Middle frontal gyrus (tissue), 1 donor: ENCODE data around the gene RNU2-63P.
"Not testable (repeated sequence)": the region's sequence is repeated elsewhere in the genome, so short reads cannot be mapped to it uniquely, and the experiment has no call there.

ENCODE experiments used
- DNase-seq: peaks from one replicate; pipeline ENCODE4 v3.0.0-alpha.2; 2015; ENCODE audit warnings: low spot score; ENCODE audit errors: extremely low spot score

The RNU2-63P gene

GRCh38 chr2:88016086-88016959 lies at the start of gene RNU2-63P:
Gene RNU2-63P (minus strand): TSS chr2:88016547.
- DNase-seq, result peak; percentile 36

- DNase-seq, result no peak
Measured at GRCh38 chr2:88061295-88061694, 44.9 kb upstream of the RNU2-63P start.

- DNase-seq, result no peak
Measured at GRCh38 chr2:88060907-88061275, 44.5 kb upstream of the RNU2-63P start.

- DNase-seq, result peak; percentile 33
Measured at GRCh38 chr2:88059979-88060906, 43.9 kb upstream of the RNU2-63P start.

DNA sequence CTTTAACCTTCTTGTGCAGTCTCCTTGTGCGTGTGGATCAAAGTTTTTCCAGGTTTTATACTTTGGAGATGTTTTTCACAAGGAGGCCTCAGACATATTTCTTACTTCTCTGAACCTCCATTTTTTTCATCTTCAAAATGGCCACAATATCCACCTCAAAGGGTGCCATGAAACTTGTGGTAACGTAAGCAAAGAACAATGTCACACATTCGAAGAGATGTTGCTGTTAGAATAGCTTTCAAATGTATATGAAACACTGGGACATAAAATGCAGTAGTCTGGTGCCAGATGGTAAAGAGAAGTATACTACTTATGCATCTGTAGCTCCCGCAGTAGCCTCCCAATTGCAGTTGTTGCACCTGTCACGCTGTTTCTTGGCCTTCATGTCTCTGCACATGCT lies 41.8 kb upstream of the RNU2-63P start:
- DNase-seq, result no peak

GRCh38 chr2:88057437-88057844 lies 41.1 kb upstream of the RNU2-63P start:
- no peak for DNase-seq

DNA sequence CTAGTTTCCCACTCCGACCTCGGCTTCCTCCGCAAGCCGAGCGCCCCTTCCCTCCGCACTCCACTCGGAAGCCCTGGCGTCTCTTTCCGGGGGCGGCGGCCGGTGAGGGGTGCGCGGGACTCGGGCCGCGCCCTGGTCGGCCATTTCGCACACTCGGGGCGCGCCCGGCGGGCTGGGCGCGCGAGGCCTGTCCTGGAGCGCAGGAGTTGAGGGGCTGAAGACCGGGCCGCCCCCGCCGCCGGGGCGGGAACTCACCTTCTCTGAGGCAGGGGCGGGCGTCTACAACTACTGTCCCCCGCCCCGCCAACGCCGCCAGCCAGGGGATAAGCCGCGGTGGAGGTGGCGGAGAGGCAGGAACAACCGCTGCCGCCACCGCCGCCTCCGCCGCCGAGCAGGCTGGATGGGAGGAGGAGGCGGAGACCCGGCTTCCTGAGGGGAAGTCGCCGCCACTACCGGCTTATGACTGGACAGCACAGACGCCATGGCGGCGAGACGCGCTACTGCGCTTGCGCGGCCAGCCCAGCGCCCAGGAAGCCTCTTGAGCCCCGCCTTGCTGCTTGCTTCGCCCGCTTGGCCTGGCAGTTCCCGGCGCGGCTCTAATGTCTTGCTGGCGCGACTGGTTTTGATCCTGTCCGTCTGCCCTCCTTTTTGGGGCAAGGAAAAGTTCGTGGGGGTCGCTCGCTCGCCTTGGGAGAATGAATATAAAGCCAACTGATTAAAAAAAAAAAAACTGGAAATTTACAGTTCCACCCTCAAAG lies 39.2 kb upstream of the RNU2-63P start, which contains the start of gene KRCC1:
Gene KRCC1, minus strand, starts transcription at position 413 of the 758 bp plus-strand sequence. CDS start 27,220 bp downstream, outside the sequence.
- DNase-seq, result peak; percentile 92

DNA sequence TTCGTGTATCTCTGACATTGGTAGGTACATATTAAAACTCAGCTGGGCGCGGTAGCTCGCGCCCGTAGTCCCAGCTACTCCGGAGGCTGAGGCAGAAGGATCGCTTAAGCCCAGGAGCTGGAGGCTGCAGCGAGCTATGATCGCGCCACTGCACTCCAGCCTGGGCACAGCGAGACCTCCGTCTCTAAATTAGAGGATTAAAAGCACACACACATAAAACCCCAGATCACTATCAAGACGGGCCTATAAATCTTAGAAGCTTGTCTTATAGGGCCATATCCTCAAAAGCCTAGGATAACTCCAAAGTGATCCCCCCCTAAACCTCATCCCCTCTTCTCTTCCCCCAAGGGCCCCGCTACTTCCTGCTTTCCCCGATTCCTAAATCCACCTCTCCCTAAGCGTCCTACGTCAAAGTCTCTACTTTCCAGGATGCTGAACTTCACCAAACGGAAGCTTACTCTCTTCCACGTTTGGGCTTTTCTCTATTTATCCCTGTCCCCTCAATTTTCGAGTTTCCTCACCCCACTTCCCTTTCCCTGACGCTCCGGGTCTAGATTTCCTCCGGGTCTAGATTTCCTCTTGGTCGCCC lies 38.5 kb upstream of the RNU2-63P start:
- DNase-seq, result no peak

- DNase-seq, result no peak
Measured at GRCh38 chr2:88053934-88054781, 37.8 kb upstream of the RNU2-63P start.

DNA sequence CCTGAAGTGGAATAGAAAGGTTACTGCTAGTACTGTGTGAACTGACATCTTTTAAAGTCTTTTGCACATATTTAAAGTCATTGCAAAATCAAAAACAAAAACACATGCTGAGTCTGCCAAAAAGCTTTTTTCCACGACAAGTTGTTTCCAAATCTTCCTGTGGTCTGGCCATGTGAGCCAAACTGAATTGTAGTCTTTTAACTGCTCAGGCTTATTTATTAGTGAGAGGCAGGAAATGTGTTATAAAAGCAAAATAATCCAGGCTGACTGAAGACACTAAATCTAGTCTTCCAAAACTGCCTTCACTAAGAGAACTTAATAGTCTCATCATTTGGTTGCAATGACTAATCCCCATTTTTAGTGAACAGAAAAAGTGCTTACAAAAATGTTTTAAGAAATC lies 36.9 kb upstream of the RNU2-63P start:
- DNase-seq, result no peak

GRCh38 chr2:88051792-88052191 lies 35.4 kb upstream of the RNU2-63P start:
- no peak for DNase-seq

GRCh38 chr2:88049622-88050021 lies 33.3 kb upstream of the RNU2-63P start:
- no peak for DNase-seq

DNA sequence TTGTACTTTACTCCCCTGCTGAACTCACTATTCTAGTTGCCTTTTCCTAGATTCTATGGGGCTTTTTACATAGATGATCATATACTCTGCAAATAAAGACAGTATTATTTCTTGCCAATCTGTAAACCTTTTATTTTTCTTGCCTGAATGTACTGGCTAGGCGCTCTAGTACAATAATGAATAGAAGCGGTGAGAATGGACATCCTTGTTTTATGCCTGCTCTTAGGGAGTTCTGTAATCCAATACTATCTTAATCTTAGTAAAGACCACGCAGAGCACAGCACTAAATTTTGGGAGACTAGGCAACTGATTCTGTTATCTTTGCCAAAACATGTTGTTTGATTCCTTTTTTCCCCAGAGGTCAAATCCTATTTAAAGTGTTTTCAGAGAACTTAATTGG lies 32.2 kb upstream of the RNU2-63P start:
- DNase-seq, result no peak

DNA sequence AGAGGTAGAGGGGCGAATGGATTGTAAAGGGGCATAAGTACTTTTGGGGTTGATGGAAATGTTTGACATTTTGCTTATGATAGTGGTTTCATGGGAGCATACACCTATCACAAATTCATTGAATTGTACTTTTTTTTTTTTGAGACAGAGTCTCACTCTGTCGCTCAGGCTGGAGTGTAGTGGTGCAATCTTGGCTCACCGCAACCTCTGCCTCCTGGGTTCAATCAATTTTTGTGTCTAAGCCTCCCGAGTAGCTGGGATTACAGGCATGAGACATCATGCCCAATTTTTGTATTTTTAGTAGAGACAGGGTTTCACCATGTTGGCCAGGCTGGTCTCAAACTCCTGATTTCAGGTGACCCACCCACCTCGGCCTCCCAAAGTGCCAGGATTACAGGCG lies 29.2 kb upstream of the RNU2-63P start:
- DNase-seq, result not testable (repeated sequence)

- DNase-seq, result no peak
Measured at GRCh38 chr2:88042476-88042875, 26.1 kb upstream of the RNU2-63P start.

DNA sequence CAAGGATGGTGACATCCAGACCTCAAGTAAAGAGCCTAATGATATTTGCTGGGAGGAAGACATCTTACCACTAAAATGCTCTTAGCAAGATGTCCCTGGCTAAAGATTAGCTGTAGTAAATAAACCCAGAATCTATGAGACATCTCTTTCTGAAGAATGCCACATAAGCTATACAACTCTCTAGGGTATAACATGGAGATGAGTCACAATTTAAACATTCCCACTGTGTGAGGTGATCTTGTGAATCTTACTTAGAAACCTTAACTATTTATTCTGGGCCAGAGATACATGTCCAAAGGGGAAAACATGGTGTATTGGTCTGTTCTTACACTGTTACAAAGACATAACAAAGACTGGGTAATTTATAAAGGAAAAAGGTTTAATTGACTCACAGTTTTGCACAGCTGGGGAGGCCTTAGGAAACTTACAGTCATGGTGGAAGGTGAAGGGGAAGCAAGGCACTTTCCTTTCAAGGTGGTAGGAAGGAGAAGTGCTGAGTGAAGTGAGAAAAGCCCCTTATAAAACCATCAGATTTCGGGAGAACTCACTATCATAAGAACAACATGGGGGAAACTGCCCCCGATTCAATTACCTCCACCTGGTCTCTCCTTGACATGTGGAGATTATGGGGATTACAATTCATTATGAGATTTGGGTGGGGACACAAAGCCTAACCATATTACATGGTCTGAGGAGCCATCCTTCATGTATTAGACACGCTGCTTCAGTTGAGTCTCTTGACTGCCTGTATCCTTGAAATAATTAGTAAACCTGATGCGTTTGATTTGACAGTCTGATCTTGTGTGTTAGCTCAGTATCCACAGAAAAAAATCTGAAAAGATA lies 22.1 kb upstream of the RNU2-63P start:
- DNase-seq, result no peak

DNA sequence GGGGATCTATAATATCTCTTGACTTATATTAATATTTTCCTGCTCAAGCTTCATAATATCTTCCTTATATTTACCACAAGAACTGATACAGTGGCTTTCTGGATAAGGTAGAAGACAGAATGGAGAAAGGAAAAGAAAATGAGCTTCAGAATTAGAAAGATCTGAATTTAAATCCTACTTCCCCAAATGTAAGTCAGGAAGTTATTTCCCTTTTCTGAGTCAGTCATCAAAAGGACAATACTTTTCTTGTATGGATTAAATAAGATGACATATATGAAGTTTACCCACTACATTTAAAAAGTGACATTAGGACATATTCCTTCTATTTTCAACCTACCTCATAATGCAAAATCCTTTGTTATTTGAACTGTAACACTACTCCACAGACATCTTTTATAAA lies 20.3 kb upstream of the RNU2-63P start:
- DNase-seq, result no peak

- DNase-seq, result no peak
Measured at GRCh38 chr2:88036182-88036581, 19.8 kb upstream of the RNU2-63P start.

GRCh38 chr2:88032070-88032702 lies 15.8 kb upstream of the RNU2-63P start:
- DNase-seq, result no peak
